VCaP (cell line): ENCODE results near the gene NAP1L3.

ENCODE experiments used
- H3K27ac ChIP-seq: fragments of 450-650 bp; 2 replicates; pipeline ENCODE4 v1.5.1; 2017
- TF ChIP-seq, protein P1 (sequence below): fragments of 450-650 bp; conservative IDR thresholded peaks from 2 replicates; pipeline ENCODE4 v1.5.1; 2017; ENCODE audit warnings: mild to moderate bottlenecking, moderate library complexity

The NAP1L3 gene

DNA sequence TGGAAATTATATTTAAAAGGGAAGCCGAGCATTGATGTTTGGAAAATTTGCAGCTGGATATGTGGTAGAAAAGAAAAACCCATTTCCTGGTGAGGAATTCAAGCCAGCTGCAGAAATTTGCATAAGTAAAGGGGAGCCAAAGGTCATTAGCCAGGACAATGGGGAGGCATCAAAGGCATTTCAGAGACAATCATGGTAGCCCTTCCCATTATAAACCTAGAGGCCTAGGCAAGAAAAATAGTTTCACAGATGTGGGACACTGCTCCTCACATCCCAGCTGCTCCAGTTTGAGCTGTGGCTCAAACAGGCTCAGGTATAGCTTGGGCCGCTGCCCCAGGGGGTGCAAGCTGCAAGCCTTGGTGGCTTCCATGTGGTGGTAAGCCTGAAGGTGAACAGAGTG is 35.8 kb downstream of the NAP1L3 start:
- H3K27ac ChIP-seq = no peak overlapping the region
- TF ChIP-seq, protein P1, sequence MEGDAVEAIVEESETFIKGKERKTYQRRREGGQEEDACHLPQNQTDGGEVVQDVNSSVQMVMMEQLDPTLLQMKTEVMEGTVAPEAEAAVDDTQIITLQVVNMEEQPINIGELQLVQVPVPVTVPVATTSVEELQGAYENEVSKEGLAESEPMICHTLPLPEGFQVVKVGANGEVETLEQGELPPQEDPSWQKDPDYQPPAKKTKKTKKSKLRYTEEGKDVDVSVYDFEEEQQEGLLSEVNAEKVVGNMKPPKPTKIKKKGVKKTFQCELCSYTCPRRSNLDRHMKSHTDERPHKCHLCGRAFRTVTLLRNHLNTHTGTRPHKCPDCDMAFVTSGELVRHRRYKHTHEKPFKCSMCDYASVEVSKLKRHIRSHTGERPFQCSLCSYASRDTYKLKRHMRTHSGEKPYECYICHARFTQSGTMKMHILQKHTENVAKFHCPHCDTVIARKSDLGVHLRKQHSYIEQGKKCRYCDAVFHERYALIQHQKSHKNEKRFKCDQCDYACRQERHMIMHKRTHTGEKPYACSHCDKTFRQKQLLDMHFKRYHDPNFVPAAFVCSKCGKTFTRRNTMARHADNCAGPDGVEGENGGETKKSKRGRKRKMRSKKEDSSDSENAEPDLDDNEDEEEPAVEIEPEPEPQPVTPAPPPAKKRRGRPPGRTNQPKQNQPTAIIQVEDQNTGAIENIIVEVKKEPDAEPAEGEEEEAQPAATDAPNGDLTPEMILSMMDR = no peak
